HCT116 (cell line): ENCODE results near the gene RAI1. TPM values are rescaled to one million over a fixed set of nuclear protein-coding genes. Genes with fewer than 3 reads are reported as not detected.

Experiments
- ATAC-seq: fragments of 200-7000 bp; cut with Tn5 transposase; 2 replicates; pipeline ENCODE4 v1.9.1; 2020; ENCODE audit warnings: mild to moderate bottlenecking, moderate library complexity
- Bru-seq: library from RNA; stranded (reverse); fragments of 400-500 nt; gene quantifications from one replicate; lab custom pipeline; 2021; lab: Mats Ljungman, UMichigan
- BruChase-seq, 2 experiments: library from RNA; stranded (reverse); fragments of 400-500 nt; gene quantifications; one replicate each; lab custom pipeline; 2021; lab: Mats Ljungman, UMichigan
- BruUV-seq: library from RNA; stranded (reverse); fragments of 400-500 nt; replicated peaks from 2 replicates; lab custom pipeline; 2021; lab: Mats Ljungman, UMichigan
- CTCF ChIA-PET: fragments of 300-600 bp; sonication (Branson Sonifier 250); formaldehyde crosslinking; loops from one replicate; lab custom pipeline; 2021; ENCODE audit warnings: antibody characterized with exemption; lab: Charles Lee
- POLR2A ChIA-PET: fragments of 300-600, 350-600 bp; sonication (Branson Sonifier 250); formaldehyde crosslinking; loops from one replicate; lab custom pipeline; 2021; ENCODE audit warnings: antibody characterized with exemption; lab: Charles Lee
- RAD21 ChIA-PET, 2 experiments: fragments of 300-600 bp; sonication (Branson Sonifier 250); formaldehyde crosslinking; loops; one replicate each; lab custom pipeline; 2023; ENCODE audit warnings: low total read pairs in 2 of 2; ENCODE audit not compliant: uncharacterized antibody in 2 of 2, unreplicated experiment in 2 of 2, low non-redundant PET in 1 of 2; lab: Charles Lee
- DNase-seq: peaks from one replicate; pipeline ENCODE4 v3.0.0-alpha.2; 2010; ENCODE audit warnings: low read depth, low spot score
- H2AFZ ChIP-seq: fragments of 200-600 bp; shearing (Covaris generic), sonication (generic); 2 replicates; pipeline ENCODE4 v1.6.1; 2017; ENCODE audit warnings: low read depth, mixed run types, mixed read lengths, antibody characterized with exemption, low read length; ENCODE audit not compliant: poor library complexity, severe bottlenecking
- H3K27ac ChIP-seq: 2 replicates; pipeline ENCODE4 v1.5.1; 2012; ENCODE audit warnings: low read depth, low read length
- H3K27me3 ChIP-seq: fragments of 200-600 bp; sonication (generic); 2 replicates; pipeline ENCODE4 v1.6.1; 2016; ENCODE audit warnings: mixed run types, low read length, mixed read lengths; ENCODE audit not compliant: insufficient read depth
- H3K36me3 ChIP-seq, 2 experiments: fragments of 200-500 bp in 1 of 2; fragments of 200-600 bp in 1 of 2; sonication (Bioruptor generic) in 1 of 2; sonication (generic) in 1 of 2; 2 replicates each; pipeline versions ENCODE4 v1.5.1 to v1.6.1; 2014 to 2016; ENCODE audit warnings: low read length in 2 of 2, inconsistent platforms in 1 of 2, mixed read lengths in 1 of 2, mixed run types in 1 of 2; ENCODE audit not compliant: insufficient read depth in 2 of 2, control insufficient read depth in 1 of 2
- H3K4me1 ChIP-seq, 2 experiments: fragments of 200-600 bp in 1 of 2; sonication (generic) in 1 of 2; 2 replicates each; pipeline versions ENCODE4 v1.5.1 to v1.6.1; 2012 to 2017; ENCODE audit warnings: low read length in 2 of 2, inconsistent platforms in 1 of 2, mild to moderate bottlenecking in 1 of 2, mixed read lengths in 1 of 2, mixed run types in 1 of 2, moderate library complexity in 1 of 2; ENCODE audit not compliant: insufficient read depth in 2 of 2, control insufficient read depth in 1 of 2
- H3K4me2 ChIP-seq: fragments of 200-600 bp; sonication (generic); 2 replicates; pipeline ENCODE4 v1.6.1; 2017; ENCODE audit warnings: mixed run types, low read length, mixed read lengths
- H3K4me3 ChIP-seq, 2 experiments: fragments of 200-600 bp in 1 of 2; sonication (generic) in 1 of 2; replicated peaks in 1 of 2; 2 replicates each; pipeline ENCODE4 v1.5.1; 2011 to 2016; ENCODE audit warnings: low read length in 2 of 2, control low read depth in 1 of 2, low read depth in 1 of 2, mild to moderate bottlenecking in 1 of 2, mixed read lengths in 1 of 2, mixed run types in 1 of 2
- H3K79me2 ChIP-seq: fragments of 200-600 bp; sonication (generic); 2 replicates; pipeline ENCODE4 v1.6.1; 2017; ENCODE audit warnings: mild to moderate bottlenecking, mixed run types, low read length, moderate library complexity, mixed read lengths; ENCODE audit not compliant: insufficient read depth
- H3K9ac ChIP-seq: fragments of 200-600 bp; sonication (generic); 2 replicates; pipeline ENCODE4 v1.6.1; 2016; ENCODE audit warnings: low read length, mixed read lengths
- H3K9me2 ChIP-seq: fragments of 200-600 bp; sonication (generic), shearing (Covaris generic); 2 replicates; pipeline ENCODE4 v1.6.1; 2017; ENCODE audit warnings: mixed run types, mild to moderate bottlenecking, moderate library complexity; ENCODE audit not compliant: insufficient read depth
- H3K9me3 ChIP-seq, 2 experiments: fragments of 200-500 bp in 1 of 2; fragments of 200-600 bp in 1 of 2; sonication (Bioruptor generic) in 1 of 2; sonication (generic) in 1 of 2; 2 replicates each; pipeline ENCODE4 v1.6.1; 2014 to 2017; ENCODE audit warnings: low read length in 2 of 2, mixed read lengths in 2 of 2, inconsistent platforms in 1 of 2, low read depth in 1 of 2, mild to moderate bottlenecking in 1 of 2, mixed run types in 1 of 2, moderate library complexity in 1 of 2; ENCODE audit not compliant: control insufficient read depth in 1 of 2, insufficient read depth in 1 of 2
- H4K20me1 ChIP-seq: fragments of 200-600 bp; sonication (generic), shearing (Covaris generic); 2 replicates; pipeline ENCODE4 v1.6.1; 2017; ENCODE audit warnings: mixed run types, mild to moderate bottlenecking, moderate library complexity; ENCODE audit not compliant: insufficient read depth
- CBX3 ChIP-seq: IDR thresholded peaks from 2 replicates; pipeline ENCODE4 v1.6.1; 2012; ENCODE audit warnings: low read depth
- CEBPB ChIP-seq: IDR thresholded peaks from 2 replicates; pipeline ENCODE4 v1.6.1; 2012; ENCODE audit warnings: low read depth
- CTCF ChIP-seq, 3 experiments: fragments of 200-600 bp in 1 of 3; sonication (generic) in 1 of 3; IDR thresholded peaks in 2 of 3; conservative IDR thresholded peaks in 1 of 3; 2 replicates each; pipeline ENCODE4 v1.5.1; 2012 to 2017; ENCODE audit warnings: low read depth in 2 of 3, low read length in 2 of 3, antibody characterized with exemption in 1 of 3, borderline replicate concordance in 1 of 3, control low read depth in 1 of 3, mild to moderate bottlenecking in 1 of 3, mixed read lengths in 1 of 3, mixed run types in 1 of 3, moderate library complexity in 1 of 3; ENCODE audit not compliant: insufficient read depth in 1 of 3
- EZH2phosphoT487 ChIP-seq: fragments of 200-600 bp; IDR thresholded peaks from 2 replicates; pipeline ENCODE4 v1.6.1; 2018; ENCODE audit warnings: antibody characterized with exemption, borderline replicate concordance
- FOSL1 ChIP-seq: IDR thresholded peaks from 2 replicates; pipeline ENCODE4 v1.6.1; 2012; ENCODE audit warnings: low read depth
- JUND ChIP-seq: IDR thresholded peaks from 2 replicates; pipeline ENCODE4 v1.6.1; 2012
- POLR2A ChIP-seq: IDR thresholded peaks from 2 replicates; pipeline ENCODE4 v1.7.0; 2011; ENCODE audit warnings: borderline replicate concordance; ENCODE audit not compliant: insufficient read depth, insufficient read length; ENCODE audit errors: extremely low read depth
- POLR2AphosphoS5 ChIP-seq: IDR thresholded peaks from 2 replicates; pipeline ENCODE4 v1.6.1; 2011; ENCODE audit warnings: mild to moderate bottlenecking, low read depth, low read length, moderate library complexity
- RAD21 ChIP-seq: IDR thresholded peaks from 2 replicates; pipeline ENCODE4 v1.6.1; 2012; ENCODE audit warnings: low read depth, mild to moderate bottlenecking
- SRF ChIP-seq: IDR thresholded peaks from 2 replicates; pipeline ENCODE4 v1.6.1; 2012; ENCODE audit warnings: low read depth
- YY1 ChIP-seq: IDR thresholded peaks from 2 replicates; pipeline ENCODE4 v1.6.1; 2011; ENCODE audit warnings: low read length, low read depth, moderate library complexity, mild to moderate bottlenecking; ENCODE audit not compliant: insufficient replicate concordance; ENCODE audit errors: extremely low read depth
- ZFX ChIP-seq: fragments of 450-650 bp; IDR thresholded peaks from 2 replicates; pipeline ENCODE4 v1.6.1; 2017
- intact Hi-C: fragments of 100-400 bp; cut with micrococcal nuclease; formaldehyde crosslinking; loops from 2 replicates; pipeline ENCODE4 v1.10.0; 2022
- long read RNA-seq: library from polyadenylated mRNA; unstranded; transcript quantifications from one replicate; pipeline ENCODE4 v2.0.0, GENCODE V29; 2021; ENCODE audit not compliant: unreplicated experiment
- polyA plus RNA-seq: library from polyadenylated mRNA; unstranded; fragments of >200 nt; gene quantifications from 2 replicates; pipeline ENCODE4 v1.2.1, GENCODE V29; 2012; ENCODE audit warnings: missing spikeins
- total RNA-seq: library from RNA; stranded (reverse); gene quantifications from one replicate; pipeline ENCODE4 v1.2.1, GENCODE V29; 2021; ENCODE audit not compliant: unreplicated experiment
- TF ChIP-seq, protein P1 (sequence below): IDR thresholded peaks from 2 replicates; pipeline ENCODE4 v1.6.1; 2012

Gene RAI1, protein sequence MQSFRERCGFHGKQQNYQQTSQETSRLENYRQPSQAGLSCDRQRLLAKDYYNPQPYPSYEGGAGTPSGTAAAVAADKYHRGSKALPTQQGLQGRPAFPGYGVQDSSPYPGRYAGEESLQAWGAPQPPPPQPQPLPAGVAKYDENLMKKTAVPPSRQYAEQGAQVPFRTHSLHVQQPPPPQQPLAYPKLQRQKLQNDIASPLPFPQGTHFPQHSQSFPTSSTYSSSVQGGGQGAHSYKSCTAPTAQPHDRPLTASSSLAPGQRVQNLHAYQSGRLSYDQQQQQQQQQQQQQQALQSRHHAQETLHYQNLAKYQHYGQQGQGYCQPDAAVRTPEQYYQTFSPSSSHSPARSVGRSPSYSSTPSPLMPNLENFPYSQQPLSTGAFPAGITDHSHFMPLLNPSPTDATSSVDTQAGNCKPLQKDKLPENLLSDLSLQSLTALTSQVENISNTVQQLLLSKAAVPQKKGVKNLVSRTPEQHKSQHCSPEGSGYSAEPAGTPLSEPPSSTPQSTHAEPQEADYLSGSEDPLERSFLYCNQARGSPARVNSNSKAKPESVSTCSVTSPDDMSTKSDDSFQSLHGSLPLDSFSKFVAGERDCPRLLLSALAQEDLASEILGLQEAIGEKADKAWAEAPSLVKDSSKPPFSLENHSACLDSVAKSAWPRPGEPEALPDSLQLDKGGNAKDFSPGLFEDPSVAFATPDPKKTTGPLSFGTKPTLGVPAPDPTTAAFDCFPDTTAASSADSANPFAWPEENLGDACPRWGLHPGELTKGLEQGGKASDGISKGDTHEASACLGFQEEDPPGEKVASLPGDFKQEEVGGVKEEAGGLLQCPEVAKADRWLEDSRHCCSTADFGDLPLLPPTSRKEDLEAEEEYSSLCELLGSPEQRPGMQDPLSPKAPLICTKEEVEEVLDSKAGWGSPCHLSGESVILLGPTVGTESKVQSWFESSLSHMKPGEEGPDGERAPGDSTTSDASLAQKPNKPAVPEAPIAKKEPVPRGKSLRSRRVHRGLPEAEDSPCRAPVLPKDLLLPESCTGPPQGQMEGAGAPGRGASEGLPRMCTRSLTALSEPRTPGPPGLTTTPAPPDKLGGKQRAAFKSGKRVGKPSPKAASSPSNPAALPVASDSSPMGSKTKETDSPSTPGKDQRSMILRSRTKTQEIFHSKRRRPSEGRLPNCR (N-terminal part only)
- total RNA-seq (38.5 TPM), Bru-seq, nascent RNA (percentile 78 among the genes with signal in this experiment), BruChase-seq, experiment 1, labeled RNA remaining after a 6-hour chase (percentile 78 among the genes with signal in this experiment), BruChase-seq, experiment 2, labeled RNA remaining after a 2-hour chase (percentile 80 among the genes with signal in this experiment)
- polyA plus RNA-seq = 21.0 and 25.2 TPM in 2 replicates
- long read RNA-seq, full-length matches to known transcripts = 1 of 66 reads
- long read RNA-seq, partial matches to known transcripts = 43 of 66 reads
- long read RNA-seq, other reads (novel, unspliced or antisense) = 22 of 66 reads

- no peak for DNase-seq
- POLR2A ChIA-PET = interaction anchor here (1.0 to 1.4 kb wide), 2 partner anchors 12 to 157 kb away, joined by 3 to 4 read pairs; no protein-coding TSS in a partner anchor
- peak within 1 kb of the TSS; percentile 52 for H2AFZ ChIP-seq
- RAD21 ChIA-PET = interaction anchor here (0.5 to 0.7 kb wide), 2 partner anchors 14 to 239 kb away, joined by 4 to 5 read pairs; no protein-coding TSS in a partner anchor
- H3K4me2 ChIP-seq = peak within 1 kb of the TSS; percentile 85
- TF ChIP-seq FOSL1 (no peak), SRF (no peak), CBX3 (no peak), POLR2A (no peak), CTCF (IDR thresholded peaks at IDR 0.05 in 2 of 3, conservative IDR thresholded peaks at IDR 0.05 in 1 of 3; ENCODE audit: borderline replicate concordance in 1 of 3, insufficient read depth in 1 of 3, low read depth in 2 of 3, low read length in 2 of 3) (peak in 2 of 3 experiments; percentile 50 to 51; a peak in 4 of 6 replicates), RAD21 (peak; percentile 64), CEBPB (no peak), ZFX (peak; percentile 97), POLR2AphosphoS5 (no peak; the same call in 1 of the 2 replicates), EZH2phosphoT487 (no peak), YY1 (no peak), JUND (no peak)
- TF ChIP-seq, protein P1, sequence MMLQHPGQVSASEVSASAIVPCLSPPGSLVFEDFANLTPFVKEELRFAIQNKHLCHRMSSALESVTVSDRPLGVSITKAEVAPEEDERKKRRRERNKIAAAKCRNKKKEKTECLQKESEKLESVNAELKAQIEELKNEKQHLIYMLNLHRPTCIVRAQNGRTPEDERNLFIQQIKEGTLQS = no peak
- TF ChIP-seq, all 23 proteins: peak for 3
- ATAC-seq = peak; percentile 62
- no peaks in the 10 kb centered on the region for H3K36me3 ChIP-seq
- peaks cover 47% of the 10 kb centered on the region for H3K79me2 ChIP-seq
- CTCF ChIA-PET = interaction anchor here (1.0 to 1.8 kb wide), 3 partner anchors 19 to 352 kb away, joined by 3 to 5 read pairs (median 3); no protein-coding TSS in a partner anchor
- peaks cover 40 to 56% of the 10 kb centered on the region in 2 experiments for H3K4me1 ChIP-seq
- no peaks in the 10 kb centered on the region for H3K27me3 ChIP-seq
- H4K20me1 ChIP-seq = peaks cover 6% of the 10 kb centered on the region; the same call in 1 of the 2 replicates
- no TSS peak for BruUV-seq
- intact Hi-C loops = loop anchor here (2.0 to 10.0 kb wide), 4 partner anchors 104 to 354 kb away; partner anchors contain the start of genes ATPAF2, GID4 and SREBF1
- H3K27ac ChIP-seq = peak within 1 kb of the TSS; percentile 97
- H3K9ac ChIP-seq = peak within 1 kb of the TSS; percentile 94
- H3K9me3 ChIP-seq = no peaks in the 10 kb centered on the region
- H3K4me3 ChIP-seq = peak within 1 kb of the TSS; percentile 75 to 86
- H3K9me2 ChIP-seq = no peaks in the 10 kb centered on the region
Measured at GRCh38 chr17:17681187-17681743, at the start of gene RAI1. Gene RAI1, plus strand, starts transcription at chr17:17681458. Its CDS starts 111,491 bp downstream, at chr17:17792949.
